ENCODE data around the gene CCDC188. TPM values are rescaled to one million over a fixed set of nuclear protein-coding genes. Genes with fewer than 3 reads are reported as not detected.
A peak's percentile ranks its signal among the peaks of the same experiment; 100 is the strongest.

Gene CCDC188
- total and polyA plus RNA-seq, 9 of the 15 experiments (the other 6 are each of a cell fraction or from before 2014, with no cell fraction given) = not detected

DNA sequence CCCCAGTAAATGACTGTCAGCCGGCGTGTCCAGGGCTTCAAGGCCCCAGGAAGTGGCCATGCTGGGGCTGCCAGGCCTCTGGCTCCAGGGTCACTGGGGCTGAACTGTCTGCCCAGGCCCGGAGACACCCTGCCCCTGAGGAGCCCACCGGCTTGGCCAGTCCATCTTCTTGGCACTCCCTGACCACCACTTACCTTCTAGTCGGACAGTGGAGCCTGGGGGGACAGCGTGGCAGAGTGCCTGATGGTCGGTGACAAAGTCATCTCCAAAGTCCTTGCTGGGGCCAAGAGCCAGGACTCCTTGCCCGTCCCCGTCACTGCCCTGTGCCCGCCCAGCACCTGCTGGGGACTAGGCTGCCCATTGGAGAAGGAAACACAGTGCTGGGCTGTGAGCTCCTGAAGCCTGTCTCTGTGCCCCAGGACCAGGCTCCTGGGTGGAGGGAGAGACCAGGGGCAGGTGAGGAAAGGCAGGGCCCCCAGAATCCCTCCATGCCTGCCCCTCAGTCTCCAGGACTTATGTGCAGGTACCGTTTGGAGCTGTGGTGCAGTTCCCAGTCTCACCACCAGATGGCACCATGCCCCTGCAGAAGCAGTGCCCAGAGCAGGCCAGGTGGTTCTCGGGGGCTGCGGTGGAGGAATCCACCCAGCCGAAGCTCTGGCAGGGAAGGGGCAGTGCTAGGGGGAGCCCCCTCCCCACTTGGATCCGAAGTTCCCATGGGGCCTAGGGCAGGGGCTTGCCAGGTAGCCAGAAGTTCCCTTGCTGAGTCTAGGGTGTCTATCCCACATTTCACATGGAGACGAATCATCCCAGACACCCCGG is 6.0 kb upstream of the CCDC188 start (continued):
- TF ChIP-seq, protein P1, sequence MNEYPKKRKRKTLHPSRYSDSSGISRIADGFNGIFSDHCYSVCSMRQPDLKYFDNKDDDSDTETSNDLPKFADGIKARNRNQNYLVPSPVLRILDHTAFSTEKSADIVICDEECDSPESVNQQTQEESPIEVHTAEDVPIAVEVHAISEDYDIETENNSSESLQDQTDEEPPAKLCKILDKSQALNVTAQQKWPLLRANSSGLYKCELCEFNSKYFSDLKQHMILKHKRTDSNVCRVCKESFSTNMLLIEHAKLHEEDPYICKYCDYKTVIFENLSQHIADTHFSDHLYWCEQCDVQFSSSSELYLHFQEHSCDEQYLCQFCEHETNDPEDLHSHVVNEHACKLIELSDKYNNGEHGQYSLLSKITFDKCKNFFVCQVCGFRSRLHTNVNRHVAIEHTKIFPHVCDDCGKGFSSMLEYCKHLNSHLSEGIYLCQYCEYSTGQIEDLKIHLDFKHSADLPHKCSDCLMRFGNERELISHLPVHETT (CRISPR knock-in tag; conservative IDR thresholded peaks at IDR 0.05 in 1 of 2, IDR thresholded peaks at IDR 0.05 in 1 of 2) = no peak
- no peak for TF ChIP-seq POLR2AphosphoS5 (IDR thresholded peaks at IDR 0.05; ENCODE audit: control insufficient read depth, insufficient read depth, low read depth, low read length)
- TF ChIP-seq, protein P2, sequence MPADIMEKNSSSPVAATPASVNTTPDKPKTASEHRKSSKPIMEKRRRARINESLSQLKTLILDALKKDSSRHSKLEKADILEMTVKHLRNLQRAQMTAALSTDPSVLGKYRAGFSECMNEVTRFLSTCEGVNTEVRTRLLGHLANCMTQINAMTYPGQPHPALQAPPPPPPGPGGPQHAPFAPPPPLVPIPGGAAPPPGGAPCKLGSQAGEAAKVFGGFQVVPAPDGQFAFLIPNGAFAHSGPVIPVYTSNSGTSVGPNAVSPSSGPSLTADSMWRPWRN (IDR thresholded peaks at IDR 0.05; ENCODE audit: low read depth) = no peak
- TF ChIP-seq TCF7L2 (IDR thresholded peaks at IDR 0.05; ENCODE audit: low read depth, low read length) = 0 out of 2 replicates have a peak, but pooled peaks have one; percentile 13
- no peak; the same call in 1 of the 2 replicates for TF ChIP-seq ZNF830 (CRISPR knock-in tag; IDR thresholded peaks at IDR 0.05)
- TF ChIP-seq HOXB6 (CRISPR knock-in tag; IDR thresholded peaks at IDR 0.05; ENCODE audit: borderline replicate concordance) = peak; percentile 87
- TF ChIP-seq HDAC3 (IDR thresholded peaks at IDR 0.05; ENCODE audit: borderline replicate concordance, partially characterized antibody) = no peak
- peak; percentile 100 for TF ChIP-seq ARID2 (IDR thresholded peaks at IDR 0.05)
- TF ChIP-seq NCOA1 (IDR thresholded peaks at IDR 0.05; ENCODE audit: low read depth) = no peak
- peak; percentile 95 for TF ChIP-seq ZBTB7A (IDR thresholded peaks at IDR 0.05; ENCODE audit: borderline replicate concordance, control insufficient read depth, low read depth, low read length)
- TF ChIP-seq ZNF197 (CRISPR knock-in tag; IDR thresholded peaks at IDR 0.05; ENCODE audit: low read depth) = no peak
- TF ChIP-seq NBN (IDR thresholded peaks at IDR 0.05; ENCODE audit: low read depth) = no peak
- TF ChIP-seq ATF1 (CRISPR knock-in tag; IDR thresholded peaks at IDR 0.05) = no peak
- TF ChIP-seq ATF1 (tag; IDR thresholded peaks at IDR 0.05) = peak; percentile 64
- no peak for TF ChIP-seq RBFOX2 (IDR thresholded peaks at IDR 0.05; ENCODE audit: low read depth, low read length)
- no peak for TF ChIP-seq HMG20A (CRISPR knock-in tag; conservative IDR thresholded peaks at IDR 0.05)
- TF ChIP-seq, protein P3, sequence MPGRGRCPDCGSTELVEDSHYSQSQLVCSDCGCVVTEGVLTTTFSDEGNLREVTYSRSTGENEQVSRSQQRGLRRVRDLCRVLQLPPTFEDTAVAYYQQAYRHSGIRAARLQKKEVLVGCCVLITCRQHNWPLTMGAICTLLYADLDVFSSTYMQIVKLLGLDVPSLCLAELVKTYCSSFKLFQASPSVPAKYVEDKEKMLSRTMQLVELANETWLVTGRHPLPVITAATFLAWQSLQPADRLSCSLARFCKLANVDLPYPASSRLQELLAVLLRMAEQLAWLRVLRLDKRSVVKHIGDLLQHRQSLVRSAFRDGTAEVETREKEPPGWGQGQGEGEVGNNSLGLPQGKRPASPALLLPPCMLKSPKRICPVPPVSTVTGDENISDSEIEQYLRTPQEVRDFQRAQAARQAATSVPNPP (IDR thresholded peaks at IDR 0.05; ENCODE audit: borderline replicate concordance, insufficient read depth, insufficient read length) = no peak
- no peak for TF ChIP-seq SNIP1 (IDR thresholded peaks at IDR 0.05; ENCODE audit: low read depth)
- no peak for TF ChIP-seq ZNF79 (CRISPR knock-in tag; IDR thresholded peaks at IDR 0.05; ENCODE audit: low read depth)
- TF ChIP-seq NFRKB (IDR thresholded peaks at IDR 0.05; ENCODE audit: low read depth) = no peak
- TF ChIP-seq PPARD (CRISPR knock-in tag; IDR thresholded peaks at IDR 0.05) = no peak; the same call in 1 of the 2 replicates
- TF ChIP-seq RBM14 (IDR thresholded peaks at IDR 0.05; ENCODE audit: borderline replicate concordance, insufficient read depth, low read depth, low read length) = no peak
- TF ChIP-seq MTA3 (IDR thresholded peaks at IDR 0.05; ENCODE audit: borderline replicate concordance) = peak; percentile 89; the same call in 1 of the 2 replicates
- TF ChIP-seq PHF8 (IDR thresholded peaks at IDR 0.05; ENCODE audit: borderline replicate concordance, low read length) = no peak
- peak; percentile 83 for TF ChIP-seq ELF4 (CRISPR knock-in tag; IDR thresholded peaks at IDR 0.05)
- TF ChIP-seq SMARCB1 (IDR thresholded peaks at IDR 0.05; ENCODE audit: insufficient read length, low read depth) = no peak
- TF ChIP-seq ZKSCAN1 (IDR thresholded peaks at IDR 0.05; ENCODE audit: low read depth, low read length) = 0 out of 2 replicates have a peak, but pooled peaks have one; percentile 58
